DOHH2 (cell line): ENCODE measurements around the gene RPF1.

Source experiments
- EZH2phosphoT487 ChIP-seq: fragments of 200-600 bp; sonication (generic); IDR thresholded peaks from 2 replicates; pipeline ENCODE4 v1.6.1; 2017; ENCODE audit warnings: borderline replicate concordance, mild to moderate bottlenecking, antibody characterized with exemption, low read length, moderate library complexity, mixed read lengths
- TF ChIP-seq, protein P1 (sequence below): fragments of 200-600 bp; sonication (generic); IDR thresholded peaks from one replicate; pipeline ENCODE4 v1.5.1; 2014; ENCODE audit warnings: antibody characterized with exemption, mild to moderate bottlenecking, low read depth, low read length; ENCODE audit not compliant: poor library complexity, severe bottlenecking

DNA sequence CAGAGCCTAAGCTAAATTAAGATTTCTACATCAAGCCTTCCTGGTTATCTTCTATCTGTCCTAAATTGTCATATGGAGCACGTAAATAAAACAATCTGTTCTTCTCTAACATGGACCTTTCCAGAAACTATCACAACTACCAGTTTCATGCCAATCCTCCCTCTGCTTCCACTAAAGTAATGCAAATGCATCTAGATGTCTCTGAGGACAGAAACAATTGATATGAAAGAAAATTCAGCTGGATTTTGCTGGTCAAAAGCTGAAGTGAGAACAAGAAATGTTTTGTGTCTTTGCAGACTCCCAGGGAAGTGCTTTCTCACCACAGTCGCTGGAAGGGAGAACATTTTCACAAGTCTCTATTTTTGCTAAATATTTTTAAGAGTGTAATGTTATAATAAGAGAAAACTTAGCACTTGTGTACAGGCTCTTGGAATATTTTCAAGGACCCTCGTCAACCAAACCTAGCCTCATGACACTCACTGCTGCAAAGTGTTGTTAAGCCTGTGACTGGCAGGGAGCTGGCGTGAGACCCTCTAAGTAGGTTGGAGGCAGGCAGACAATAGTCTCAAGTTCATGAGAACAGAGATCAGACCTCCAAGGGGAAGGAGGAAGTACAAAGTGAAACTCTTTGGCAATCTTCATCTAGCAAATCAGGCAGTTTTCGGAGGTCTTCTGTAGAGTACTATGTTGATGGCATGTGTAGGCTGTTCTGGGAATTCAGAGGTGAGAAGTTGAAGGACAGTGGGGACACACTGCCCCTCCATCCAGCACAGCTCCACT is 42.0 kb upstream of the RPF1 start:
- TF ChIP-seq, protein P1, sequence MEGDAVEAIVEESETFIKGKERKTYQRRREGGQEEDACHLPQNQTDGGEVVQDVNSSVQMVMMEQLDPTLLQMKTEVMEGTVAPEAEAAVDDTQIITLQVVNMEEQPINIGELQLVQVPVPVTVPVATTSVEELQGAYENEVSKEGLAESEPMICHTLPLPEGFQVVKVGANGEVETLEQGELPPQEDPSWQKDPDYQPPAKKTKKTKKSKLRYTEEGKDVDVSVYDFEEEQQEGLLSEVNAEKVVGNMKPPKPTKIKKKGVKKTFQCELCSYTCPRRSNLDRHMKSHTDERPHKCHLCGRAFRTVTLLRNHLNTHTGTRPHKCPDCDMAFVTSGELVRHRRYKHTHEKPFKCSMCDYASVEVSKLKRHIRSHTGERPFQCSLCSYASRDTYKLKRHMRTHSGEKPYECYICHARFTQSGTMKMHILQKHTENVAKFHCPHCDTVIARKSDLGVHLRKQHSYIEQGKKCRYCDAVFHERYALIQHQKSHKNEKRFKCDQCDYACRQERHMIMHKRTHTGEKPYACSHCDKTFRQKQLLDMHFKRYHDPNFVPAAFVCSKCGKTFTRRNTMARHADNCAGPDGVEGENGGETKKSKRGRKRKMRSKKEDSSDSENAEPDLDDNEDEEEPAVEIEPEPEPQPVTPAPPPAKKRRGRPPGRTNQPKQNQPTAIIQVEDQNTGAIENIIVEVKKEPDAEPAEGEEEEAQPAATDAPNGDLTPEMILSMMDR = no peak
- no peak for TF ChIP-seq EZH2phosphoT487
